GM21576 (cell line): ENCODE data around the gene ZNF3.
"Not testable (repeated sequence)": the region's sequence is repeated elsewhere in the genome, so short reads cannot be mapped to it uniquely, and the experiment has no call there.

Source experiments
- ATAC-seq: cut with Tn5 transposase; IDR thresholded peaks from one replicate; pipeline ENCODE4 v1.9.1; 2021; ENCODE audit warnings: mild to moderate bottlenecking, moderate library complexity; ENCODE audit not compliant: unreplicated experiment

The ZNF3 gene

DNA sequence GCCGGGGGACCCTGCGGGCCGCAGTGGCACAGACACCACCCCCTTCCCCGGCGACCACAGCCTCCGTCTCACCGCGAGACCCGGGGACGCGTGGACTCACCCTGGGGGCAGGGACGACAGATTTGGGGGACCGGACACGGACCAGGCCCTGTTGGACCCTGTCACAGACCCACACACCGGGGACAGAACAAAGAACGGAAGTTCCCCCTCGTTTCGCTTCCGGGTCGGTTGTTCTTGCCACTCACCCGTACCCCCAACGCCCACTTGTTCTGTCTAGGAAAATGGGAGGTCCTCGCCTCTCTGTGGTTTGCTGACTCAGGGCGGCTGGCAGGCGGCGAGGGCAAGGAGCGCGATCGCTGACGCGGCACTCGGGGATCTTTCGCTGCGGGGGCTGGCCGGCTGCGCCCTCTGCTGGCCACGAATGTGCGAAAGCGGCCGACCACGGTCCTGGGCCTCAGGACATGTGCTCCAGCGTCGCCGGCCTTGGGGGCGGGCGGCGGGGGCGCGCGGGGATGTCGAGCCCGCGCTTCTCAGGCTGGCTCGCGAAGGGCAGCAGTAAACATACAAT lies at the start of gene ZNF3:
Gene ZNF3, minus strand, starts transcription at position 189 of the 568 bp plus-strand sequence. CDS start 4,366 bp downstream, outside the sequence.
- ATAC-seq: peak; percentile 80

DNA sequence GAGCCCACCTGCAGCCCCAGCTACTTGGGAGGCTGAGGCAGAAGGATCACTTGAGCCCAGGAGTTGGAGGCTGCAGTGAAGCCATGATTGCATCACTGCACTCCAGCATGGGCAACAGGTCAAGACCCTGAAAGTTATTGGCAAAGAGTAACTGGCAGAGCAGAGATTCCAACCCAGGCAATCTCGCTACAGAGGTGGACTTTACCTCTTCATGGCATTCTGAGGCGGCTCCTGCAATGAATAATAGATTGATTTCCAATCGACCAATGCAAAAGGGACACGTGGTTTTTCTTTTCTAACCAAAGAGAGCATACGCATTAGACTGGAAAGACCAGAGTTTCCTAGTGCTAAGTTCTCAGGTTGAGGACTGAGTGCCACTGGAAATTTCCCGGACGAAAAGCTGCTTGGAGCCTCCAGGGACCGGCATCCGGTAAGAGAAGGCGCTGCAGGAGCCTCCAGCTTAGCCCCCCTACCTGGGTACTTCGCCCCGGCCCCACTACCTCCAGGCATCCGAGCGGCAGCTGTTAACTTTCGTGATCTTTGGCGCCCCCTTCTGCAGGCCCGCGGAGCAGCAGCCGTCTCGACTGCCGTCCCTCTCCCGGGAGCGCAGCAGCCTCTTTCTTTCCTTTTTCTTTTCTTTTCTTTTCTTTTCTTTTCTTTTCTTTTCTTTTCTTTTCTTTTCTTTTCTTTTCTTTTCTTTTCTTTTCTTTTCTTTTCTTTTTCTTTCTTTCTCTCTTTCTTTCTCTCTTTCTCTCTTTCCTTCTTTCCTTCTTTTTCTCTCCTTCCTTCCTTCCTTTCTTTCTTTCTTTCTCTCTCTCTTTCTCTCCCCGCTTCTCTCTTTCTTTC lies 49.3 kb upstream of the ZNF3 start:
- no peak for ATAC-seq

DNA sequence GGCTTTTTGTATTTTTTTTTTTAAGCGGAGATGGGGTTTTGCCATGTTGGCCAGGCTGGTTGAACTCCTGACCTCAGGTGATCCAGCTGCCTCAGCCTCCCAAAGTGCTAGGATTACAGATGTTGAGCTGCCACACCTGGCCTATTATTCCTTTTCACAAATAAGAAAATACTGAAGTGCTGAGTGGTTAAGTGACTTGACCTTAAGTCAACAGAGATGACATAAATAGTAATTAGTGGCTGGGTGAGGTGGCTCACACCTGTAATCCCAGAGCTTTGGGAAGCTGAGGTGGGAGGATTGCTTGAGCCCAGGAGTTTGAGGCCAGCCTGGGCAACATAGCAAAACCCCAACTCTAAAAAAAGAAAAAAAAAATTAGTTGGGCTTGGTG lies 48.7 kb upstream of the ZNF3 start:
- ATAC-seq: not testable (repeated sequence)

DNA sequence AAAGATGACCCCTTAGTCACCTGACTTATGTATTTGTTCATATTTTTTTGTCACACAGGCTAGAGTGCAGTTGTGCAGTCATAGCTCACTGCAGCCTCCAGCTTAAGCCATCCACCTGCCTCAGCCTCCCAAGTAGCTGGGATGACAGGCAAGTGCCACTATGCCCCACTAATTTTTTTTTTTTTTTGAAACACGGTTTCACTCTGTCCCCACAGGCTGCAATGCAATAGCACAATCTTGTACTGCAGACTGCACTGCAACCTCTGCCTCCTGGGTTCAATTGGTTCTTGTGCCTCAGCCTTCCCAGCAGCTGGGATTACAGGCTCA lies 47.1 kb upstream of the ZNF3 start:
- ATAC-seq: no peak

DNA sequence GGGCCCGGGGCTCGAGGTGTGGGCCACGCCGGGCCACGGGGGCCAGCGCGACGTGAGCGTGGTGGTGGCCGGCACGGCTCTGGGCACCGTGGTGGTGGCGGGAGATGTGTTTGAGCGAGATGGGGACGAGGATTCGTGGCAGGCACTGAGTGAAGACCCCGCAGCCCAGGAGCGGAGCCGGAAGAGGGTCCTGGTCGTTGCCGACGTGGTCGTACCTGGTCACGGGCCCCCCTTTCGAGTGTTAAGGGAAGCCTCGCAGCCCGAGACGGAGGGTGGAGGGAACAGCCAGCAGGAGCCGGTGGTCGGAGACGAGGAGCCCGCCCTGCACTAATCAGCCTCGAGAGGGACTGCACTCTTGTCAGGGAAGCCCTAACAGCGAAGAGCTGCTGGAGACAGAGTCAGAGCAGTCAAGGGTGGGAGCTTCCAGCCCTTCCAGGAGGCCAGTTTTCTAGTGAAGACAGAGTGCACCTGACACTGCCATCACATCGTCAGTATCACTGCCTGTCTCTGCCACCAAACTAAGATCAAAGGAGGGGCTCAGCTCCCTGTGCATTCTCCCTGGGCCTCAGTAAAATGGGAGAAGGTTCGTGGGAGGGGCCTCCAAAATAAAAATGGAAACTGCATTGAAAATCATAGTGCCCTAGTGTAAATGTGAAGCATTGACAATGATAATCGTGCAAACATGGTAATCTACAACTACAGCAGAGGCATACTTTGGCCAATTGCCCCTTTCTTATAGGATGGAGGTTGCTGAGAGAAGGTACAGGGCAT lies 46.5 kb upstream of the ZNF3 start:
- no peak for ATAC-seq

DNA sequence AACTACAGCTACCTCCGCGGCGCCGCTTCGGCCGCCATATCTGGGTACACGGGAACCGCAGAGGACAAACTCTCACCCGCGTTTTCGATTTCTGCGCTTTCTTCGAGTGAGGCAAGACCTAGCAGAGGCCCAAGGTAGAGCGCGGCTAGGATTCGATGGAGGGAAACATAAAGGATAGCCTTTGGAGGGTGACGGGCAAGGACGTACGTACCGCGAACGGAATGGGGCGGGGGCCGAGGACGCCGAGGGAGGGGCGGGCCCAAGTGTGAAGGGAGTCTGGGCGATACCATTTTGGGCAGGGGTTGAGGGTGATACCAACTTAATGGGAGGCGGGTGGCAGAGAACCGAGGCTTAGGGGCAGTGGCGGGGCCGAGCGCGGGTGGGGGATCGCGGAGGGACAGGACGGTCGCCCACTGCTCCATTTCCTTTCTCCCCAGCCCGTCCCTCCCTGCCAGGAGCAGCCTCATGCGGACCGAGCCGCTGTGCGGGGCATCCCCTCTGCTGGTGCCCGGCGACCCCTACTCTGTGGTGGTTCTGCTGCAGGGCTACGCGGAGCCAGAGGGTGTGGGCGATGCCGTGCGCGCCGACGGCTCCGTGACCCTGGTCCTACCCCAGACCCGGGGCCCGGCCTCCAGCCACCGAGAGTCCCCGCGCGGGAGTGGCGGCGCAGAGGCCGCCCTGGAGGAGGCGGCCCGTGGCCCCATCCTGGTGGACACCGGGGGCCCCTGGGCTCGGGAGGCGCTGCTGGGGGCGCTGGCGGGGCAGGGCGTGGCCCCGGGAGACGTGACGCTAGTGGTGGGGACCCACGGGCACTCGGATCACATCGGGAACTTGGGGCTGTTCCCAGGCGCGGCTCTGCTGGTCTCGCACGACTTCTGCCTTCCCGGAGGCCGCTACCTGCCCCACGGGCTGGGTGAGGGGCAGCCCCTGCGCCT lies 45.7 kb upstream of the ZNF3 start, which contains the start of gene MBLAC1:
Gene MBLAC1, plus strand, starts transcription at position 37 of the 935 bp plus-strand sequence. Its CDS starts 429 bp downstream, at position 466.
- peak; percentile 56 for ATAC-seq

DNA sequence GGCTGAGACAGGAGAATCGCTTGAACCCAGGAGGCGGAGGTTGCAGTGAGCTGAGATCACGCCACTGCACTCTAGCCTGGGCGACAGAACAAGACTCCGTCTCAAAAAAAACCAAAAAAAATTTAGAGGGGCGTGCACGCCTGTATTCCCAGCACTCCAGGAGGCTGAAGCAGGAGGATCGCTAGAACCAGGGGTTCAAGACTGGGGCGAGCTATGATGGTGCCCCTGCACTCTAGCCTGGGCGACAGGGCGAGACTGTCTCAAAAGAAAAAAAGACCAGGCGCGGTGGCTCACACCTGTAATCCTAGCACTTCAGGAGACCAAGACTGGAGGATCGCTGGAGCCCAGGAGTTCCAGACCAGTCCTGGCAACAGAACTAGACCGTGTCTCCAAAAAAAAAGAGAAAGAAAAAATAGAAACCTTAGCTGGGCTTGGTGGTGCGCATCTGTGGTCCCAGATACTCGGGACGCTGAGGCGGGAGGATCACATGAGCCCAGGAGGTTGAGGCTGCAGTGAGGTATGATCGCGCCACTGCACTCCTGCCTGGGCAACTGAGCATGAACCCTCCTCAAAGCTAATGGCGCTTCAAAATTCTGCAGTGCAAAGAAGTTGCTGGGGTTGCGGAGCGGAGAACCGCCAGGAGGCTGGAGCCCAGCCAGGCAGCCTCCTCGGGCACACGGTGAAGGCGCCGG lies 44.9 kb upstream of the ZNF3 start:
- ATAC-seq: no peak

DNA sequence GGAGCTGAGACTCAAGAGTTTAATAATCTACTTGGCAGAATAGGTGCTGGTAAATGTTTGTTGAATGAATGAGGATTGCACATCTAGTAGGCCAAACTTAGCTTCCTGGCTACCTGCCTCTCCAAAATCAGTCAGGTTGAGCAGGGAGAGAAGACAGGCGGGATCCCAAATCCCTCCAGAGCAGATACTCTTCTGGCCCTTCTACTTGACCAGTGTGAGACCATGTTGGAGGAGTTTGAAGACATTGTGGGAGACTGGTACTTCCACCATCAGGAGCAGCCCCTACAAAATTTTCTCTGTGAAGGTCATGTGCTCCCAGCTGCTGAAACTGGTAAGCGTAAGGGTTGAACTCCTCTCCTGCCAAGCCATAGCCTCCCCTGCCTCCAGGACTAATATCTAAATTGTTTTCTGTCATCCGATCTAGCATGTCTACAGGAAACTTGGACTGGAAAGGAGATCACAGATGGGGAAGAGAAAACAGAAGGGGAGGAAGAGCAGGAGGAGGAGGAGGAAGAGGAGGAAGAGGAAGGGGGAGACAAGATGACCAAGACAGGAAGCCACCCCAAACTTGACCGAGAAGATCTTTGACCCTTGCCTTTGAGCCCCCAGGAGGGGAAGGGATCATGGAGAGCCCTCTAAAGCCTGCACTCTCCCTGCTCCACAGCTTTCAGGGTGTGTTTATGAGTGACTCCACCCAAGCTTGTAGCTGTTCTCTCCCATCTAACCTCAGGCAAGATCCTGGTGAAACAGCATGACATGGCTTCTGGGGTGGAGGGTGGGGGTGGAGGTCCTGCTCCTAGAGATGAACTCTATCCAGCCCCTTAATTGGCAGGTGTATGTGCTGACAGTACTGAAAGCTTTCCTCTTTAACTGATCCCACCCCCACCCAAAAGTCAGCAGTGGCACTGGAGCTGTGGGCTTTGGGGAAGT lies 43.0 kb upstream of the ZNF3 start:
- no peak for ATAC-seq

DNA sequence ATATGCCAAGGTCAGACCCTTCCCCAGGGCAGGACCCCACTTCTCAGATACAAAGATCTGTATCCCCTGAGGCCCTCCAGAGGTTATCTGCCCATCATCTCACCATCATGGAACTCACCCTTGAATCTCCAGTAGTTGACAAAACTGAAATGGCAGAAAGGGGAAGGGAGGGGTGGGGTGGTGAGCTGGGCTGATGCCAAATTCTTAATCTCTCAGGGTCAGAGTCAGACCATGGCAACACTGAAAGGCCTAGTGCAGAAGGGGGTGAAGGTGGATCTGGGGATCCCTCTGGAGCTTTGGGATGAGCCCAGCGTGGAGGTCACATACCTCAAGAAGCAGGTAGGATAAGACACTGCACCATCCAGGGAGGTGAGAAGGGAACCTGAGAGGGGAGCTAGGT lies 41.0 kb upstream of the ZNF3 start:
- no peak for ATAC-seq

DNA sequence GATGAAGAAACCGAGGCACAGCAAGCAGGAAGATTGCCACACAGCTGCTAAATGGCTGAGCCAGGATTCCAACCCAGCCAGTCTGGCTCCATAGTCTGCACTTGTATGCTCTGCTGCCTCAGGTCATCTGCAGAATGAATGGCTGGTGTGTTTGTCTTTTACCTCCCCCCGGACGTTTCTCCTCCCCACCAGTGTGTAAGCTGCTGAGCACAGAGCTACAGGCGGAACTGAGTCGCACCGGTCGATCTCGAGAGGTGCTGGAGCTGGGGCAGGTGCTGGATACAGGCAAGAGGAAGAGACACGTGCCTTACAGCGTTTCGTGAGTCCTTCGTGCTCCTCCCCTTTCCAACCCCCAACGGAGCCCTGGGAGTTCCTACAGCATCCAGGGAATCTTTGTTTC lies 40.5 kb upstream of the ZNF3 start:
- no peak for ATAC-seq

DNA sequence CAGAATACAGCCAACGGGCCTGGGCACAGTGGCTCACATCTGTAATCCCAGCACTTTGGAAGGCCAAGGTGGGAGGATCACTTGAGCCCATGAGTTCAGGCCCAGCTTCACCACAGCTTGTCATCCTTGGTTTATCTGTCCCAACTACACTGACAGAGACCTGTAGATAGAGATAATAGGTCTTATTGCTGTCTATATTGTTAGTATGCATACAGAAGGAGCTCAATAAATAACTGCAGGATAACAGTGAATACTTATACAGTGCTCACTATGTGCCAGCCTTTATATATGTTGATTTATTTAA lies 39.2 kb upstream of the ZNF3 start:
- ATAC-seq: no peak

DNA sequence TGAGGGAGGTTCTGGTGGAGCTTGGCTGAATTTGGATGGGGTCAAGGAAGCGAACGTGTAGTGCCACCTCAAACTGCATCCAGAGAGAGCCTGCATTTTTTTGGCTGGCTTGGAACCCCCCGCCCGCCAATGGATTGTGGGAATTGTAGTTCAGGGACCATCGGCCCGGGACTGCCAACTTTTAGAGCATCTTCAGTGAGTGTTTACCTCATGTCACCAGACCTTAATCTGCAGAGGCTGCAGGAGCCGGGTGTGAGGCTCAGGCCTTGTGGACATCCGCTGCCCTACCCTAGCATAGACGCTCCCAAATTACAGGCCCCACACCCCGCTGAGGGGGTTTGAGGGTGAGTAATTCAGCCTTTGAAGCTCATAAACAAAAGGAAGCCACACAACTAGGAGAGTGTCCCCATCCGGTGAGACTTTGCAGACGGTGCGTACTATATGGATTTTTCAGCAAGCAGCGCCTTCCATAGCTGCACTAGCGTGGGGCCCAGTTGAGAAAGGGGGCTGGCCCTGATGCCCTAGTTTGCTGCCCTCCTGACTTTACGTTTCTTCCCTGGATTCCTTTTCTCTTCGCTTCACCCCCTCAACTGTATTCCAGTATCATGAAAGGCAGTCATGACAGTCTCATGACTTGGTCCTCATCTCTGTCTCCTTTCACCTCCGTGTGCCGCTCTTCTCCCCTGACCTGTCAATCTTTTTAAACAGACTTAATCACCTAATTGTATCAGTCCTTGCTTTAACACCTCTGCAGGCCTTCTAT lies 38.6 kb upstream of the ZNF3 start:
- peak; percentile 40 for ATAC-seq

DNA sequence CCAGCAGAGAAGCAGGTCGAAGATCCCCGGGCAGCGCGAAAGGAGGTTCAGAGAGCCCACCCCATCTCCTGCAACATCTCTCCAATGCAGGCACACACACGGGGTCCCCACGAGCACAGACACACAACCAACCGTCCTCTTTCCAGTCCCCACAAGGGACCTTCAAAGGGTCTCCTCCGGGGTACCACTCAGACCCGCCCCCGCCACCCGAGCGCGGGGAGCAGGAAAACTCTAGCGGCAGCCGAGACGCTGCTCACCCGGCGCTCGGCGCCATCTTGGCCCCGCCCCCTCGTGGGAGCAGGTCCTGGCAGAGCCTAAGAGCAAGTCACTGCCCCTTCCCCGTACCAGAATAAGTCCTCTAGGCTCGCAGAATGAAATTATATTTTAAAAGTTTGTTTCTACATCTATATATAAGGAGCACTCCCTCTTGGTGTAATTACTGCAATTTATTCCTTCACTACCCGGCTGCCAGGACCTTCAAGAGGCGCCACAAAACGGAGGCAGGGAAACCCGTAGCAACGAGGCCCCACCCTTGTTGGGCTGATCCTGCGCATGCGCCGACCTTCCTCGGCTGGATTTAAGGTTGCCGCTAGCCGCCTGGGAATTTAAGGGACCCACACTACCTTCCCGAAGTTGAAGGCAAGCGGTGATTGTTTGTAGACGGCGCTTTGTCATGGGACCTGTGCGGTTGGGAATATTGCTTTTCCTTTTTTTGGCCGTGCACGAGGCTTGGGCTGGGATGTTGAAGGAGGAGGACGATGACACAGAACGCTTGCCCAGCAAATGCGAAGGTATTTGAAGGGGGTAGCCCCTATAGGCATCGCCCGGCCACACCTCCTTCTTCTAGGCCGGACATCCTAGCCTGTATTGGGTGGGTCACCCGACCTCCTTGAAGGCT lies 37.8 kb upstream of the ZNF3 start, which contains the start of the genes CNPY4 and TAF6:
Gene CNPY4, plus strand, starts transcription at position 563 of the 898 bp plus-strand sequence. Its CDS starts 111 bp downstream, at position 674.
Gene TAF6, minus strand, starts transcription at position 287 of the 898 bp plus-strand sequence. CDS start 5,149 bp downstream, outside the sequence.
- ATAC-seq: peak; percentile 65

DNA sequence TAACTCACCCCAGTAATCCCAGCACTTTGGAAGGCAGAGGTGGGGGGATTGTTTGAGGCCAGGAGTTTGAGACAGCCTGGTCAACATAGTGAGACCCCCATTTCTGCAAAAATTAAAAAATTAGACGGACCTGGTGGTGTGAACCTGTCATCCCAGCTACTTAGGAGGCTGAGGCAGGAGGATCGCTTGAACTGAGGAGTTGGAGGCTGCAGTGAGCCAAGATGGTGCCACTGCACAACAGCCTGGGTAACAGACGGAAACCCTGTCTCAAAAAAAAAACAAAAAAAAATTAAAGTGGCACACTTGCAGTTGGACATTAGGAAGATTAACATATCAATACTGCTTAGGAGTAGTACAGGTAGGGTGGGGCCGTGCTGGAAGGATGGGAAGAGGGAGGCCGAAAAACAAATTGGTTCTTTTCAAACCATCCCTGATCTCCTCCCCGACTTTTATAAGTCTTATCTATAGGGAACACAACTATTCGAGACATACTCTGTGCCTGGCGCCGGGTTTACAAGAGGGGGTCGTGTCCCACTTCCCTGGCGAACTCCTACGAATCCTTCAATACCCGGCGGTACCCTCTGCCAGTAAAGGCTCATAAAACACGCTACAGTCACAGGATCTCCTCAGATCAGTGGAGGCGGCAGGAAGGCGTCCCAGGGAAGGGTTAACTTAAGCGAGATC lies 37.0 kb upstream of the ZNF3 start:
- no peak for ATAC-seq

DNA sequence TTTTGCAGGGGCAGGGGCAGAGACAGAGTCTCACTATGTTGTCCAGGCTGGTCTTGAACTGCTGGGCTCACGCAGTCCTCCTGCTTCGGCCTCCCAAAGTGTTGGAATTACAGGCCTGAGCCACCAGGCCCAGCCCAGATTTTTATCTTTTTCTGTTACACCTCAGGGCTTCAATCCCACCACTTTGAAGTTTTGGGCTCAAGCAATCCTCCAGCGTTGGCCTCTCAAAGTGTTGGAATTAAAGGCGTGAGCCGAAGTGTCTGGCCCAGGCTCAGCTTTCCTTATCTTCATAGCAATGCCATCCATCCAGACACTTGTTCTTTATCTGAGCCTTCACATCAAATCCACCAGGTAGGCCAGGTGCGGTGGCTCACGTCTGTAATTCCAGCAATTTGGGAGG lies 33.5 kb upstream of the ZNF3 start:
- no peak for ATAC-seq

DNA sequence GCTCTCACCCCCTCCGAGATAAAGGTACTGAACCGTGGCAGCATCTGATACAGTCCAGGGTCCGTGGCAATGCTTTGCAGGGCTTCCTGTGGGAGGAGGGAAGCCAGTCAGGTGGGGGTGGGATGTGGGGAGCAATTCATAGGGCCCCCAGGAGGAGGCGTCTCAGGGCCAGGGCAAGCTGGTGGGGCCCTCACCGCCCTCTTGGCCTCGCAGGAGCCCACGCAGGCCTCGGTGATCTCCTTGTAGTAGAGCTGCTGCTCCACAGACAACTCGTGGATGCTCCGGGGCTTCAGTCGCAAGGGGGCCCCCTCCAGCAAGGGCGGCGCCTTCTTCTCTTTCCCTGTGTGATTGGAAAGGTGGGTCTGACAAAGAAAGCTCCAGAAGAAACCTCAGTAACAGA lies 30.4 kb upstream of the ZNF3 start:
- no peak for ATAC-seq

DNA sequence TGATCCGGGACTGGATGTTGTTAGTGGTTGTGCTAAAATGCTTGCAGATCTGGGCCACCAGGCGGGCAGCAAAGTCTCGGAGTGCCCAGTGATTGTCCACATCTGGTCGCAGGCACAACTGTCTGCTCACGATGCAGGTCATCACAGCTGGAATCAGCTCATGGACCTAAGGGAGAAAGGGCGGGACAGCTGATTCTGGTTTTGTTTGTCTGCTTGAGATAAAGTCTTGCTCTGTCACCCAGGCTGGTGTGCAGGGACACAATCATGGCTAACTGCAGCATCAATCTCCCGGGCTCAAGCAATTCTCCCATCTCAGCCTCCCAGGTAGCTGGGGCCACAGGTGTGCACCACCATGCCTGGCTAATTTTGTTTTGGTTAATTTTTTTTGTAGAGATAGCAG lies 29.6 kb upstream of the ZNF3 start:
- ATAC-seq: no peak
